DMS 273 treated with DMSO at 0.1 percent for 48 hours (cell line): ENCODE data around the gene CTR9.

Experiments used
- DNase-seq: peaks from one replicate; lab custom pipeline; 2025; lab: John Stamatoyannopoulos, UW

The CTR9 gene

GRCh38 chr11:10780040-10780439 lies 29.0 kb downstream of the CTR9 start:
- DNase-seq = no peak

- no peak for DNase-seq
Observed at GRCh38 chr11:10784232-10785145, 33.4 kb downstream of the CTR9 start.

GRCh38 chr11:10785146-10785474 lies 34.1 kb downstream of the CTR9 start:
- no peak for DNase-seq

- DNase-seq = no peak
Observed at GRCh38 chr11:10786451-10786850, 35.4 kb downstream of the CTR9 start.

GRCh38 chr11:10792385-10793068 lies 41.5 kb downstream of the CTR9 start:
- peak; percentile 27 for DNase-seq

- no peak for DNase-seq
Observed at GRCh38 chr11:10793470-10794255, 42.6 kb downstream of the CTR9 start.

GRCh38 chr11:10796191-10796590 lies 45.1 kb downstream of the CTR9 start:
- DNase-seq = no peak

GRCh38 chr11:10797001-10797400 lies 46.0 kb downstream of the CTR9 start:
- no peak for DNase-seq

- DNase-seq = no peak
Observed at GRCh38 chr11:10797531-10797930, 46.5 kb downstream of the CTR9 start.

- DNase-seq = no peak
Observed at GRCh38 chr11:10798330-10798928, 47.4 kb downstream of the CTR9 start.

- DNase-seq = no peak
Observed at GRCh38 chr11:10800292-10800691, 49.2 kb downstream of the CTR9 start.

- no peak for DNase-seq
Observed at GRCh38 chr11:10803676-10804075, 52.6 kb downstream of the CTR9 start.

GRCh38 chr11:10805741-10806140 lies 54.7 kb downstream of the CTR9 start:
- no peak for DNase-seq

GRCh38 chr11:10806206-10806605 lies 55.2 kb downstream of the CTR9 start:
- DNase-seq = no peak

- DNase-seq = no peak
Observed at GRCh38 chr11:10807493-10808234, 56.6 kb downstream of the CTR9 start.

GRCh38 chr11:10808235-10808552 lies 57.1 kb downstream of the CTR9 start:
- no peak for DNase-seq

GRCh38 chr11:10808553-10809372 lies 57.7 kb downstream of the CTR9 start, which contains the start of gene EIF4G2:
EIF4G2 (minus strand) TSS chr11:10808926.
- peak; percentile 94 for DNase-seq

GRCh38 chr11:10809373-10810160 lies 58.5 kb downstream of the CTR9 start:
- DNase-seq = no peak

- no peak for DNase-seq
Observed at GRCh38 chr11:10813945-10814344, 62.9 kb downstream of the CTR9 start.

- DNase-seq = no peak
Observed at GRCh38 chr11:10818594-10818993, 67.5 kb downstream of the CTR9 start.
